GM12892 (cell line): ENCODE measurements around the gene HTATSF1.

ENCODE experiments used
- POLR2A ChIP-seq: IDR thresholded peaks from 2 replicates; pipeline ENCODE4 v1.6.1; 2011; ENCODE audit warnings: low read depth, low read length, control low read depth
- POLR2AphosphoS5 ChIP-seq: IDR thresholded peaks from 2 replicates; pipeline ENCODE4 v1.6.1; 2011; ENCODE audit warnings: low read depth, low read length, control low read depth
- TAF1 ChIP-seq: IDR thresholded peaks from 2 replicates; pipeline ENCODE4 v1.6.1; 2011; ENCODE audit warnings: low read depth, mild to moderate bottlenecking, control low read depth, low read length, borderline replicate concordance

DNA sequence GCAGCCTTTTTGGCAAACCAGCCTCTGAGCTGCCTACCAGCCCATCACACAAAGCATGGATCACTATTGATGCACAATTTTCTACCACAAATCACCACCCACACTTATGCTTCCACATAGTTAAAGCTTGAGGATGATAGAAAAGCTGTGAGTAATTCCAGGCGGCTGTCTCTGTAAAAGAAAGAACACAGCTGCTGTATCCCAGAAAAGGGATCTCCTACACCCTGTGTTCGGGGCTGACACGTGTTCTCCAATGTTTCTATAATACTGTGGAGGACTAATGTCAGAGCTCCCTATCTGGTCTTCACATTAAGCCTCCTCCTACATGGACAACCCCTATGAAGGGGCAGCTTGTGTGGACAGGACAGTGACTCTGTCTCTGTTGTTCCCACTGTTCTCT is 22.2 kb upstream of the HTATSF1 start:
- TF ChIP-seq POLR2A (no peak), POLR2AphosphoS5 (no peak), TAF1 (no peak)
